Forelimb muscle (tissue), 1 donor: ENCODE data around the gene NHSL2. TPM values are rescaled to one million over a fixed set of nuclear protein-coding genes. Genes with fewer than 3 reads are reported as not detected.
A peak's percentile ranks its signal among the peaks of the same experiment; 100 is the strongest.
"Not testable (repeated sequence)": the region's sequence is repeated elsewhere in the genome, so short reads cannot be mapped to it uniquely, and the experiment has no call there.

Experiments
- DNase-seq: peaks from one replicate; pipeline ENCODE4 v3.0.0-alpha.2; 2013; ENCODE audit warnings: low read depth
- polyA plus RNA-seq: library from polyadenylated mRNA; unstranded; fragments of 120-200 nt; gene quantifications from one replicate; pipeline ENCODE4 v1.2.1, GENCODE V29; 2013; ENCODE audit not compliant: insufficient read length

The NHSL2 gene
- polyA plus RNA-seq, 1 donor, result 6.7 TPM

DNA sequence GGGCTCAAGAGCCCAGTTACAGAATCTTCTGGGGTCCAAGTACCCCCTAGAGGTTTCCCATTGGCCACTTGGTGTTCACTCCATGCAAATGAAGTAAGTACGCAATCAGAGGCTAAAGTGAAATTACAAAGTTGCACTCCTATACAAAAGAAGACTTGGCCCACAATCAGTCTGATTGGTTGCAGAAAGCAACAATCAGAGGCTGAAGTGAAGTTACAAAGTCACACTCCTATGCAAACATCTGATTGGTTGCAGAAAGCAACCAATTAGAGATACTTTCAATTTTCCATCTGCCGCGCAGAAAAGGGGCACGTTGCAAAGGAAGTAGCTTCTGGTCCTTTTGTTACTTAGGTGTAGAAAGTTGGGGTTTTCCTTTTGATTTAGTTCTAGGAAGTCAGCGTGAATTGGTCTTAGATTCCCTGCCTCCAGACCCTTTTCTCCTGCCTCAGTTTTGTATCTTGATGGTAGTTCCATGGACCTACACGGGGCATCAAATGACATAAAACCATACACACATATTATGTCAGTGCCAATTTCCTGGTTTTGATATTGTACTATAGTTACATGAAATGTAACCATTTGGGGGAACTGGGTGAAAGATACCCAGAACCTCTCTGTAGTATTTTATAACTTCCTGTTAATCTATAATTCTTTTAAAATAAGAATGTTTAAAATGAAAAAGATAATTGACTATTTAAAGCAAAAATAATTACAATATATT lies 258.5 kb downstream of the NHSL2 start:
- no peak for DNase-seq

DNA sequence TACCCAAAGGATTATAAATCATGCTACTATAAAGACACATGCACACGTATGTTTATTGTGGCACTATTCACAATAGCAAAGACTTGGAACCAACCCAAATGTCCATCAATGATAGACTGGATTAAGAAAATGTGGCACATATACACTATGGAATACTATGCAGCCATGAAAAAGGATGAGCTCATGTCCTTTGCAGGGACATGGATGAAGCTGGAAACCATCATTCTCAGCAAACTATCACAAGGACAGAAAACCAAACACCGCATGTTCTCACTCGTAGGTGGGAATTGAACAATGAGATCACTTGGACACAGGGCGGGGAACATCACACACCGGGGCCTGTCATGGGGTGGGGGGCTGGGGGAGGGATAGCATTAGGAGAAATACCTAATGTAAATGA lies 265.6 kb downstream of the NHSL2 start:
- not testable (repeated sequence) for DNase-seq

DNA sequence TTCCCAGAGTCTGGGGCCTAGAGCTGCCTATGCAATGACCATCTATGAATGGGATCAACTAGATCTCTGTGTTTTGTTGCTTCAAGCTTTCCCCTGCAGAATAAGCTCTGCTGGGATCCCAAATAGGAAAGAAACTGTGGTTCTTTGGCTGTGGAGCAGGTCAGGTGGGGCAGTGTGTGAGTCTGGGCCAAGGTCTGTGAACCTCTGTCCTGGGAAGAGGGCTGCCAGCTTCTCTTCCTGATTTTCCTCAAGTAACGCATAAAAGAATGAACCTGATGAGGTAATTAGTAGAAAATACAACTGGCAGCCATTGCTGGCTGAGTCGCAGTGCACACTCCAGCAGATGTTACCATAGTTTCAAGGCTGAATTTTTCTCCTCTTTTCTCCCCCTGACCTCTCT lies 266.3 kb downstream of the NHSL2 start:
- no peak for DNase-seq

DNA sequence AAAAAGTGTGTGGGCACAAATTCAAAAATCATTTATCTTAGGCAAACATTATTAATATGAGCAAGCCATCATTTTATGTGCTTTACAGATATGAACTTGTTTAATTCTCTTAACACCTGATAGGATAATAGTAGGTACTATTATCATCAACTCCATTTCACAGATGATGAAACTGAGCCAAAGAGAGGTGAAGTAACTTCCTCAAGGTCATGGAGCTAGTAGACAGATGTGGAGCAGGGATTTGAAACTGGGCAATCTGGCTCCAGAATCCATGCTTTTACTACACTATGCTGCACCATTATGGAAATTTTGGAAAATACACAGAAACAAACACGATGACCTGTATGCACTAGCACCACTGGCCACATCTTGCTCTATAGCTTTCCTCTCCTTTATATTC lies 269.9 kb downstream of the NHSL2 start:
- no peak for DNase-seq

DNA sequence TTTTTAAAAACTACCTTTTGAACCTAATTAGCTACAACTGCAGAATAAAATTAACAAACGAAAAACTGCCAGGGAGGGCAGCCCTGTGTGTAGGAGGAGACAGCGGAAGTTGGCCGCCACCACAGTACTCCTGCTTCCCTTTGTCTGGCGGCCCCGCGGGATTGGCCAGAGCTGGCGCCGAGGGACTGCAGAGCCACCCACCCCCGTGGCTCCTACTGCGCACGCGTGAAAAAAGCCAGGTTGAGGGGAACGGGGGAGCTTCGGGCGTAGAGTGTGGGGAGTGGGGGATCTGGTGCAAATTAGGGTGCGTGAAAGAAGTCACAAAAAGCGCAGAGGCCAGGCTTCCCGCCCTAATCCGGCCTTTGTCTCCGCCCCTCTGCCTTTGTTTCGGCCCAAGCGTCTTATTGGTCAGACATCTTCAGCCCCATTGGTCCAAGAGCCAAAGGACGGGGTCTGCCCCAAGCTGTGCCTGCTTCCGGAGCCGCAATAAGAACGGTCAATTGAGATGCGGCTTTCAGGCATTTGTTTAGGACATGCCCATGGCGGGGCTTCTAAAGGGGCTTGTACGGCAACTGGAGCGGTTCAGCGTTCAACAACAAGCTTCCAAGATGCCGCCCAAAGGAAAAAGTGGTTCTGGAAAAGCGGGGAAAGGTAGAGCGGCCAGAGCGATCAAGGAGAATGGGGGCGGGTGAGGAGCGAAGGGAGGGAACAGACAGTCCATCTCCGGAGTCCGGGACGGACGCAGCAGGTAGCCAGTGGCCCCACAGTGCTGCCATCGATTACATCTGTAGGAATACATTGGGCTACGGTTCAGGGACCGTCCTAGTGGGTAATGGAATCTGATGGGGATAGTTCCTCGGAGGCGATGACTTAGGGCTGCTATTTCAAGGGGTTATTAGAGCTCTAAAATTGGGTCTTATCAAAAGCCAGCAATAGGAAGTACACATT lies 270.8 kb downstream of the NHSL2 start, which contains the start of gene PIN4:
PIN4 (plus strand) TSS at position 580 of the 948 bp plus-strand sequence; CDS start at position 609, 29 bp downstream.
- peak; percentile 85 for DNase-seq

DNA sequence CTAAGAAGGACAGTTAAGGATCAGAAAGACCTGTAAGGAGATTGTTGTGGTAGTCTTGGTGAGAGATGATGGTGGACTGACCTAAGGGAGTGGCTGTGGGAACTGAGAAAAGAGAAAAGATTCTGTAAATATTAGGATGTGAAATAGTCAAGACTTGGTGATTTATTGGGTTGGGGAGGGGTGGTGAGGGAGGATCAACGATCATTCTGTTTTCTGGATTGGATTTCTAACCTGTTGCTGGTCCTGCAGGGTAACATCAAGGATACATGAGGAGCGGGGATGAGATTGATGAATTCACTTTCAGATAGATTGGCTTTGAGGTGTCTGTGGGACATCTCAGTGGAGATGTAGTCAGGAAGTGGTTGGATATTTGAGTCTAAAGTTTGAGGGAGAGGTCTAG lies 272.3 kb downstream of the NHSL2 start:
- no peak for DNase-seq

DNA sequence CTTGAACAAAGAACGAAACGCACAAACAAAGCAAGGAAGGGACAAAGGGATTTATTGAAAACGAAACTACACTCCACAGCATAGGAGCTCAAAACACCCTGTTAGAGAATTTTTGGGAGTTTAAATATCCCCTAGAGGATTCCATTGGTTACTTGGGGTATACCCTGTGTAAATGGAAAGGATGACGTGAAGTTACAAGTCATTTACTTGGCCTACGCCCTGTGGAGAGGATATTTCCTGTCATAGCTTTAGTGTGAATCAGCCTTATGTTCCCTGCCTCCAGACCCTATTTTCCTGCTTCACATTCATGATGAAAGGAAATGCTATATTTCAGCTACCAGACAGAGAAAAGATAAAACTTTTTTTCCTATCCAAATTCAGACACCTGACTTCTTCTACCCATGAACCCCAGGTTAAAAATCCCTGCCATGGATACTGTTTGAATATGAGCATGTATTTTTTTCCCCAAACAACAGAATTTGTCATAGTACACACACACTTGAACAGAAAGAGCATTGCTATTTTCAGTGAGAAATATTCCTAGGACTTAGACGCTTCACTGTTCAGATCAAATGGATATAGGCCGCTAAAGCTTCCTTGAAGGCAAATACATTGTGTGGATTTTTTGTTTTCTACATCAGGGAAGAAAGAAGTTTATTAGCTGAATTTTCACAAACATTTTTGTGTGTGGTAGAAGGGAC lies 291.3 kb downstream of the NHSL2 start:
- no peak for DNase-seq

Other genes with a start within 250 kb of the NHSL2 start
- gene CXorf49, start 192.6 kb upstream of the NHSL2 start, polyA plus RNA-seq, result not detected
- not detected for gene CXorf49B, start 147.5 kb upstream of the NHSL2 start, polyA plus RNA-seq
- gene RTL5, start 221.1 kb downstream of the NHSL2 start, polyA plus RNA-seq, result 10.9 TPM